GM12891 (cell line): Measurements from ENCODE around the gene ENKD1.

ENCODE experiments used
- DNase-seq: peaks from one replicate; pipeline ENCODE4 v3.0.0; 2011; ENCODE audit warnings: low spot score; ENCODE audit not compliant: insufficient read length
- FAIRE-seq: peaks from 2 replicates; lab custom pipeline; 2011; peaks lifted over from hg19 to GRCh38; lab: Jason Lieb, UNC
- PAX5 ChIP-seq: IDR thresholded peaks from 2 replicates; pipeline ENCODE4 v1.6.1; 2011; ENCODE audit warnings: low read length, moderate library complexity, mild to moderate bottlenecking; ENCODE audit not compliant: insufficient read depth, severe bottlenecking
- POLR2A ChIP-seq: IDR thresholded peaks from 2 replicates; pipeline ENCODE4 v1.6.1; 2011; ENCODE audit warnings: low read depth, low read length, control low read depth
- POLR2AphosphoS5 ChIP-seq: IDR thresholded peaks from 2 replicates; pipeline ENCODE4 v1.6.1; 2011; ENCODE audit warnings: low read depth, low read length, control low read depth
- POU2F2 ChIP-seq: IDR thresholded peaks from 2 replicates; pipeline ENCODE4 v1.6.1; 2011; ENCODE audit warnings: low read depth, mild to moderate bottlenecking, control low read depth, low read length, moderate library complexity
- SPI1 ChIP-seq: IDR thresholded peaks from 2 replicates; pipeline ENCODE4 v1.6.1; 2011; ENCODE audit warnings: low read depth, low read length, control low read depth
- TAF1 ChIP-seq: IDR thresholded peaks from 2 replicates; pipeline ENCODE4 v1.6.1; 2011; ENCODE audit warnings: low read depth, low read length, control low read depth

The ENKD1 gene

DNA sequence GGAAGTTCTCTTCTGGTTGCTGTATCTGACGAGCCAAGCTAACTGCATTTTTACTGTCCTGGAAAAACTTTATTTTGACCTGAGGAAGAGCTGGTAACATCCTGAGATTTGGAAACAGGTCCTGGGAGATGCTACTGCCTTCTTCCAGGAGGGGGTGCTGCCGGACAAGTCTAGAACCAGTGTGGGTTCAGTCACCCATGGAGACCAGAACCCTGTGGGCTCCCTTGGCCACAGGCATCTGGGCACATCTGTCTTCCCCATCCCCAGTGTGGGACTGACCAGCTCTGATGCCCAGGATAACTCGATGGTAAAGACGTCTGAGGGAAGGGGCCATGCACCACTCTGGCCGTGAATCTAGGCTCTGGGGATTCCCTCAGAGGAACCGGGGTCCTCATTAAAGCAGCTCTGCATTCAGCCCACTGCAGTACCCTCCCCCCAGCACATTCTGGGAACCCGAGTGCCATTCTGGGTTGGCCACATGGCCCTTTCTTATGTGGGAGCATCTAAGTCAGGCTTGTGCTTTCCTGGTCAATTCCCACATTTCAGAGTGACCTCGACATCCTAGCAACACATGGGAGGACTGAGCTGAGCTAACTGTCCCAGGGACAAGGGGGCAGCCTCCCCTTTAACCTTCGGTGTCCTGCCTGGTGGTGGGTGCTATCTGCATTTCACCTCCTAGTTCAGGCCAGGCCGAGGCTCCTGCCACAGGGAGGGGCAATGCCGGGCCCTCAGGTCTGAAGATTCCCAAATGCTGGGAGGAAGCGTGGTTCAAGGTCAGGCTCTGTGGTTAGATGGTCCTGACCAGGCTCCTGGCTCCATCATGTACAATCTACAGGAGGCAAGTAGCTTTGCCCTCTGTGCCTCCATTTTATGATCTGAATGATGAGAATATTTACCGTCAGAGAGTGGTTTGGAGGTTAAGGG, 6.5 kb upstream of the ENKD1 start:
- FAIRE-seq (peak; percentile 90), DNase-seq (peak; percentile 79)
- TF ChIP-seq POLR2AphosphoS5 (no peak), POU2F2 (no peak), POLR2A (no peak), TAF1 (no peak), PAX5 (peak; percentile 89), SPI1 (no peak)

DNA sequence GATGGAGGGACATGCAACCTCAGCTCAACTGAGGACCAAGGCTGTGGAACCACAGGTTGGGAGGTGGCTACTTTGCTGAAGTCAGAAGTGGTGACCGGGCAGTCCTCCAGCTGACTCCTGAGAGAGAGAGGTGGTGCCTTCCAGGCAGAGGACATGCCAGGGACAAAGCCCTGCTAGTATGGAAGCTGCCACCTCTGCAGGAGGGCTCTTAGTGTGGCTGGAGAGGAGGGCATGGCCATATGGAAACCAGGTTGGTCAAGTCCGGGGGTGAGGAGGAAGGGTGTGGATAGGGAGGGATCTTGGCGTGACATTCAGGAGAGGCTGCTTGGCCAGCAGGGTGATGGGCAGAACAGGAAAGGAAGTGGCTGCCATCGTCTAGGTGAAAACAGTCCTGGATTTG, 5.8 kb upstream of the ENKD1 start:
- DNase-seq: no peak
- FAIRE-seq: no peak
- TF ChIP-seq POLR2AphosphoS5: no peak

DNA sequence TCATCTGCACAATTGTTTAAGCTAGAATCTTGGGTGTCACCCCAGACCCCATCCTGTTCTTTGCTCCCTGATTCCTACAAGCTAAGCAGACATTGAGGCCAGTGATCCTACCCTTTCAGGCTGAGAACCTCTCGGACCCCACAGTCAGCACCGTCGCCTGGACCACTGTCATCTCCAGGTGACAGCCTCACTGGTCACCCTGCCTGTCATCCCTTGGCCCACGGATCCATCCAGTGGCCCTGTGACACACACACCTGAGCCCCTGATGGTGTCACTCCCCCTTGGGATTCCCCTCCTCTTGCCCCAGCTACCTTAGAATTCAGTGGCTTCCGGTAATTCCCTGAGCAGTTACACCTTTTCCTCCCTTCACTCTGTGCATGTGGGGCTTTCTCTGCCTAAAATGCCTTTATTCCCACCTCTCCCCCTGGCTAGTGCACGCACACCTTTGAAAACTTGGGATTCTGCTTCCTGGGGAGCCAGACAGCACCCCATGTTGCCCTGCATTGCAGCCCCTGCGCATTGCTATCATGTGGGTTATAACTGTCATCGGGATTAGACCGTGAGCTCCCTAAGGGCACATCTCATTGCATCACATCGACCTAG, 3.0 kb upstream of the ENKD1 start:
- DNase-seq (no peak), FAIRE-seq (no peak)
- TF ChIP-seq SPI1: no peak
- no peak for TF ChIP-seq POU2F2
- TF ChIP-seq POLR2AphosphoS5: no peak
- TF ChIP-seq POLR2A: no peak

DNA sequence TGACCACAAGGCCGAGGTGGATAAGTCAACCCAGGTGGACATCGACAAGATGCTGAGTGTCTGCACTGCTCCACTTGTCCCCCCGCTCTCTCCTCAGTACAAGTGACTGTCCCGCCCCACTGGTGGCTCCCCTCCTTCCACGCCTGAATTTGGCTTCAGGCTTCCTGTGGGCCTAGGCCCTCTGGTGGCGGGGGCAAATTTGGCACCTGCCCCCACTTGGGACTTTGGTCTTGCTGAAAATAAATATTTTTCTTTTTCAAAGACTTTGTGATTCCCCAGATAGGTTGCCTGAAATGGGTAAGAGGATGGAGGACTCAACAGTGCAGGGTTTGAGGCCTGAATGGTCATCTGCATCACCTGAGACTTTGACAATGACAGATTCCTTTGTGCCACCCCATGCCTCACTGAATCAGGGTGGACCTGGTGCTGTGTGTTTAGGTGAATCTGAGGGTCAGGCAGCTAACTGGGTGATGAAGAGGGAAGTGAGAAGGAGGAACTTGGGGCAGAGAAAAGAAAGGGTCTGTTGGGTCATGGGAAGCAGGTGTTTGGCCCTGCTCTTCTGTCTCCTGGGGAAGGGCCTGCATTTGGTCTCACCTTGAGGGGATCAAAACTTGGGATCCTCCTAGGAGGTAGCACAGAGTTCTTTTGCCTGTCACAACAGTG, 2.1 kb upstream of the ENKD1 start:
- DNase-seq: no peak
- no peak for FAIRE-seq

DNA sequence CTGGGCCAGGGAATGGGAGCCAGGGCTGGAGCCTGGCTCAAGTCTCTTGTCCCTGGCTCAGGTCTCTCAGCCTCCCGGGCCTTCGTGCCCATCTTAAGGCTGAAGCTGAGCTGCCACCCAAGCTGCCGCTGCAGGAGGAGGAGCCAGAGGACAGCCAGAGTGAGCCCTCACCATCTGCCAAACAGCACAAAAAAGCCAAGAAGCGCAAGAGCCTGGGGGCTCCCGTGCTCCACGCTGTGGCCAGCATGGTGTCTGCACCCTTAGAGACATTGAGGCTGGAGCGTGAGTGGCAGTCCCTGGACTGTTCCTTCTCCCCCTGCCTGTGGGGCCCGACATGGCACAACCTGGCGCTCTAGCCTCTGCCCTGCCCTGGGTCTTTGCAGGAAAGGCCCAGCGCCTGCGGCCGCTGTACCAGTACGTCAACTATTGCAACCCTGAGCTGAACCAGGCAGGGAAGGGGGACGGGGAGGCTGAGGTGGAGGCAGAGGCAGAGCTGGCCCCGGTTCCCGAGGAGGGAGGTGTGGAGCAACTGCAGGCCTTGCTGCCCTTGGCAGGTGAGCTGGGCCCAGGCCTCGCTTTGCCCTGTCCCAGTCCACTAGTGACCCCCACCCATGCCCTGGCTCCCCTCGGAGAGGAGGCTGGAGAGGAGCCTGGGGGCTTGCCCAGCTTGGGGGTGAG, 1.4 kb upstream of the ENKD1 start:
- DNase-seq (peak; percentile 93), FAIRE-seq (peak; percentile 93)
- TF ChIP-seq PAX5: no peak
- 0 out of 2 replicates have a peak, but pooled peaks have one; percentile 32 for TF ChIP-seq POU2F2

More for the DNA sequence above, 2.1 kb upstream of the ENKD1 start:
- TF ChIP-seq SPI1 (peak; percentile 53; the same call in 1 of the 2 replicates), POLR2AphosphoS5 (no peak)

DNA sequence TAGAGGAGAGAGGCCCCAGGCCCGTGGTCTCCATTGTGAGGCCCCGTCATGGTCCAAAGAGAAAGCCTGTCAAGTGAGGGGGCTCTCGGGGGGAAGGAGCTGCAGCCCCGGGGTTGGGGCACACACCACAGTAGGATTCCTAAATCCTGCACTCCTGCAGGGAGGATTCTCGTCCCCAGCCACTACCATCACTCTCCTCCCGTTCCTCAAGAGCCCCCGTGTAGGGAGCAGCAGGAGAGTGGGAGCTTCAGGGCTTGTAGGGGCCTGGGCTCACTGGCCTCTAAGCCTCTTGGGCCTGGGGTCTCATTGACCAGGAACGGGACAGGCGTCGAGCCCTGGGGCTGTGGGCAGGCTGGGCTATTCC, 885 bp upstream of the ENKD1 start:
- TF ChIP-seq POLR2AphosphoS5 (no peak), POU2F2 (no peak), POLR2A (no peak)
- FAIRE-seq: no peak
- no peak for DNase-seq

DNA sequence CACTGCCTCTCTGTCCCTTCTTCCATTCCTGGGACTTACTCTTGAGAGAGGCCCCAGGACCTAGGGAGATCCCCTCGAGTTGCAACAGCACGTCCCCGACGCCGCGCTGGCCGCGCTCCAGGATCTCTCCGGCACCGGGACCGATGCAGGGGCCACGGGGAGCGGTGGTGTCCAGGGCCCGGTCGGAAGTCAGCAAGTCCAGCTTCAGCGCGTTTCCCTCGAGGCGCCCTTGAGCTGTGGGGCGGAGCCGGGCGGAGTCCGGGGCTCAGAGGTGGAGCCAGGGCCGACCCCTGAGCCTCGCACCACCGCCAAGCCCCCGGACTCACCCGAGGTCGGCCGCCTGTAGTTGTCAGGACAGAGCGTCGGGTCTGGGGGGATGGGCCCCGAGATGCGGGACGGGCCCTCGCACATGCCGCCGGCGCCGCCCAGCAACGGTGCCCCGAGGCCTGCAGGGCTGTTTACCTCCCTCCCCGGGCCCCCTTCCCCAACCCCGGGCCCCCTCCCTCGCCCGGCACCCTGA, 458 bp downstream of the ENKD1 start:
- FAIRE-seq (no peak), DNase-seq (no peak)

DNA sequence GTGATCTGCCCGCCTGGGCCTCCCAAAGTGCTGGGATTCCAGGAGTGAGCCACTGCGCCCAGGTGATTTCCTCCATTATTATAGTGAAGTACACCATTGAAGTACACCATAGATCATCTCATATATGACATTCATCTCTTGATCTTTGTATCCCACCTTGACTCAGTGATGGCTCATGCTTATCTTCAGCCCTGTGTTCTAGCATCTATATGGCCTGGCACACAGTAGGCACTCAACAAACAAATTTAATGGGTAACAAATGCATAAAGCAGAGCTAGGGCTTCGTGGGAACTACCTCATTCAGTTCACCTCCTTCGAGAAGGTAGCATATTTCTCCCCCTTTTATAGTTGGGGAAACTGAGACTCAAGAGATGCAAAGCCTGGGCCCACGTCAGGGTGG, 952 bp downstream of the ENKD1 start:
- no peak for DNase-seq
- FAIRE-seq: peak; percentile 59
- TF ChIP-seq SPI1: no peak
- no peak for TF ChIP-seq TAF1
- TF ChIP-seq PAX5: no peak
- TF ChIP-seq POLR2A: no peak
- no peak for TF ChIP-seq POU2F2
- no peak for TF ChIP-seq POLR2AphosphoS5

More for the DNA sequence above, 458 bp downstream of the ENKD1 start:
- TF ChIP-seq POU2F2 (no peak), SPI1 (no peak), PAX5 (no peak), POLR2AphosphoS5 (no peak), TAF1 (no peak), POLR2A (no peak)

DNA sequence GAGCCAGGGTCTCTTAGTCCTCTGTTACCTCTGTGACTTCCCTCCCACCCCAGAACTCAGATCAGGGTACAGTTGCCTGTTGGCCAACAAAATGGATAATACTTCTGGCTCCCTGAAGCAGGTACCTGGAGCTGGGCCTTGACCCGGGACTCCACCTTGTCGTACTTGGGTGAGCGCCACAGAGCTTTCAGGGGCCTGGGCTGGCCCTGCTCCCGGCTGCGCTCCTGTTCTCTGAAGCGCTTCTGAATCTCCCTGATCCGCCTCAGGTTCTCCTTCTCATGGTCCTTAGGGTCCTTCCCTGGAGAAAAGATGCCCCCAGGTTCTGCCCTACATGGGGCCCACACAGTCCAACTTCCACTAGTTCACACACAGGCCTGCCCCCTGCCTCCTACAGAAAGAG, 1.7 kb downstream of the ENKD1 start:
- DNase-seq (no peak), FAIRE-seq (no peak)
- TF ChIP-seq POLR2A (no peak), POU2F2 (no peak), TAF1 (no peak), SPI1 (no peak), PAX5 (no peak), POLR2AphosphoS5 (no peak)

DNA sequence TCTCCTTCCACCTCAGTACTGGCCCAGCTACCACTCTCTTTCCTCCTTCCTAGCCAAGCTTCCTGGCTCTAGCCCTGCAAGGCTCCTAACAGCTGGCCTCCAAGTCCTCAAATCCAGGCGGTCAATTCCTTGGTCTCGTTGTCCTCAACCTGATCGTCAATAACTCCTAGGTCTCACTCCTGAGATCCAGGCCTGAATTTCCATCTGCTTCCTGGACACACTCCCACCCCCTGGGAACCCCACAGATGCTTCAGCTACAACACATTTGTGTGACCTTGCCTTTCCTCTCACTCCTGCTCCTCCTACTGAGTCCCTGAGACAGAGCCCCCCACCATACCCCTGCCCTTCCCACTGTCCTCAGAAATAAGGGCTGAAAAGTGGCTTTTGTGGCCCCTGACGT, 2.3 kb downstream of the ENKD1 start:
- TF ChIP-seq POLR2AphosphoS5 (no peak), PAX5 (no peak), POLR2A (no peak), POU2F2 (no peak), SPI1 (no peak), TAF1 (no peak)
- no peak for FAIRE-seq
- no peak for DNase-seq
